ENCODE measurements around the gene PFN2.

GRCh38 chr3:149954812-149955211 is 15.9 kb downstream of the PFN2 start:
- TF ChIP-seq POLR2A (IDR thresholded peaks at IDR 0.05): no peak
- TF ChIP-seq, protein P1, sequence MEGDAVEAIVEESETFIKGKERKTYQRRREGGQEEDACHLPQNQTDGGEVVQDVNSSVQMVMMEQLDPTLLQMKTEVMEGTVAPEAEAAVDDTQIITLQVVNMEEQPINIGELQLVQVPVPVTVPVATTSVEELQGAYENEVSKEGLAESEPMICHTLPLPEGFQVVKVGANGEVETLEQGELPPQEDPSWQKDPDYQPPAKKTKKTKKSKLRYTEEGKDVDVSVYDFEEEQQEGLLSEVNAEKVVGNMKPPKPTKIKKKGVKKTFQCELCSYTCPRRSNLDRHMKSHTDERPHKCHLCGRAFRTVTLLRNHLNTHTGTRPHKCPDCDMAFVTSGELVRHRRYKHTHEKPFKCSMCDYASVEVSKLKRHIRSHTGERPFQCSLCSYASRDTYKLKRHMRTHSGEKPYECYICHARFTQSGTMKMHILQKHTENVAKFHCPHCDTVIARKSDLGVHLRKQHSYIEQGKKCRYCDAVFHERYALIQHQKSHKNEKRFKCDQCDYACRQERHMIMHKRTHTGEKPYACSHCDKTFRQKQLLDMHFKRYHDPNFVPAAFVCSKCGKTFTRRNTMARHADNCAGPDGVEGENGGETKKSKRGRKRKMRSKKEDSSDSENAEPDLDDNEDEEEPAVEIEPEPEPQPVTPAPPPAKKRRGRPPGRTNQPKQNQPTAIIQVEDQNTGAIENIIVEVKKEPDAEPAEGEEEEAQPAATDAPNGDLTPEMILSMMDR (IDR thresholded peaks at IDR 0.05): no peak
